Neural progenitor cell (in vitro differentiated cells): ENCODE measurements around the gene PPM1L. TPM values are rescaled to one million over a fixed set of nuclear protein-coding genes. Genes with fewer than 3 reads are reported as not detected.

Experiments used
- DNase-seq: peaks from one replicate; pipeline ENCODE4 v3.0.0-alpha.2; 2016; ENCODE audit warnings: low spot score
- H2AFZ ChIP-seq: fragments of 200-600 bp; sonication (generic); replicated peaks from 2 replicates; pipeline ENCODE4 v1.6.1; 2016; ENCODE audit warnings: antibody characterized with exemption
- H3F3A ChIP-seq: fragments of 200-600 bp; sonication (generic); 2 replicates; pipeline ENCODE4 v1.6.1; 2016; ENCODE audit warnings: antibody characterized with exemption, low read depth
- H3K27ac ChIP-seq: fragments of 200-600 bp; sonication (generic); 2 replicates; pipeline ENCODE4 v1.5.1; 2016; ENCODE audit warnings: mild to moderate bottlenecking
- H3K27me3 ChIP-seq: fragments of 200-600 bp; sonication (generic); 2 replicates; pipeline ENCODE4 v1.6.1; 2016; ENCODE audit warnings: mild to moderate bottlenecking, moderate library complexity
- H3K36me3 ChIP-seq: fragments of 200-600 bp; sonication (generic); 2 replicates; pipeline ENCODE4 v1.5.1; 2016
- H3K4me1 ChIP-seq: fragments of 200-600 bp; sonication (generic); 2 replicates; pipeline ENCODE4 v1.6.1; 2016; ENCODE audit warnings: mixed run types
- H3K4me2 ChIP-seq: fragments of 200-600 bp; sonication (generic); 2 replicates; pipeline ENCODE4 v1.6.1; 2016
- H3K4me3 ChIP-seq: fragments of 200-600 bp; sonication (generic); 2 replicates; pipeline ENCODE4 v1.5.1; 2016
- H3K79me2 ChIP-seq: fragments of 200-600 bp; sonication (generic); 2 replicates; pipeline ENCODE4 v1.6.1; 2016; ENCODE audit warnings: low read depth
- H3K9ac ChIP-seq: fragments of 200-600 bp; sonication (generic); 2 replicates; pipeline ENCODE4 v1.6.1; 2016
- H3K9me3 ChIP-seq: fragments of 200-600 bp; sonication (generic); 2 replicates; pipeline ENCODE4 v1.5.1; 2016; ENCODE audit warnings: low read depth
- H4K20me1 ChIP-seq: fragments of 200-600 bp; sonication (generic); 2 replicates; pipeline ENCODE4 v1.6.1; 2016; ENCODE audit warnings: low read depth
- H3K27ac Mint-ChIP-seq: 3 replicates; pipeline ENCODE4 v1.8.0; 2021; ENCODE audit warnings: mixed read lengths
- H3K27me3 Mint-ChIP-seq: 2 replicates; pipeline ENCODE4 v1.8.0; 2022; ENCODE audit warnings: low read depth, mild to moderate bottlenecking, inconsistent platforms, moderate library complexity, mixed read lengths; ENCODE audit not compliant: insufficient read depth
- H3K36me3 Mint-ChIP-seq: 3 replicates; pipeline ENCODE4 v1.8.0; 2021; ENCODE audit warnings: mixed read lengths
- H3K4me1 Mint-ChIP-seq: 3 replicates; pipeline ENCODE4 v1.8.0; 2021; ENCODE audit warnings: mixed read lengths
- H3K4me3 Mint-ChIP-seq: 3 replicates; pipeline ENCODE4 v1.8.0; 2021; ENCODE audit warnings: mild to moderate bottlenecking, moderate library complexity, mixed read lengths
- H3K9me3 Mint-ChIP-seq: 3 replicates; pipeline ENCODE4 v1.8.0; 2020; ENCODE audit warnings: mixed read lengths
- CTCF ChIP-seq: fragments of 200-600 bp; sonication (generic); IDR thresholded peaks from 2 replicates; pipeline ENCODE4 v1.5.1; 2017; ENCODE audit warnings: antibody characterized with exemption, mild to moderate bottlenecking
- EZH2 ChIP-seq: fragments of 200-600 bp; sonication (generic); IDR thresholded peaks from 2 replicates; pipeline ENCODE4 v1.6.1; 2017; ENCODE audit warnings: antibody characterized with exemption, mild to moderate bottlenecking, moderate library complexity
- EZH2phosphoT487 ChIP-seq: fragments of 200-600 bp; sonication (generic); IDR thresholded peaks from 2 replicates; pipeline ENCODE4 v1.6.1; 2017; ENCODE audit warnings: antibody characterized with exemption
- total RNA-seq: library from RNA; depleted of rRNA; stranded (reverse); fragments of >200 nt; gene quantifications from 2 replicates; pipeline ENCODE4 v1.2.3, GENCODE V29; 2015; ENCODE audit warnings: low replicate concordance

Gene PPM1L
- total RNA-seq, 1 donor from 2014 or later: 16.5 TPM

DNA sequence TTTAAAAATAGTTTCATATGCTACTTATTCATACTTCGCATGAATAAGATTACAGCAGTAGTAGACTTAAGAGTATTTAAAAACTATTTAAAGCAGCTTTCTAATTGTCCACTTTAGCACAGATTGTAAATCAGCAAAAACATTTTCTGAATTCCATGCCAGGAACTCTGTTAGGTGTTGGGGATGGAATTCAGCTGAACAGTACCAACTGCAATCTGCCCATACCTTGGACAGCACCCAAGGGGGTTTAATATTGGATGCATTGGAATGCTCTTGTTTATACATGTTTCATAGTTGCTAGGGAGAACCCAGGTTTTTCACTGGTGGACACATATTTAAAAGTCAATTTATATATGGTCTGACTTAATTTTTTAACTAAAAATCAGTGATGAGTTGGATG is 74.8 kb downstream of the PPM1L start:
- Histone ChIP-seq H3K9ac (no peak overlapping the region), H3K79me2 (peaks cover 12% of the 10 kb centered on the region), H3K27ac (no peak overlapping the region), H3F3A (no peaks in the 10 kb centered on the region), H3K36me3 (no peaks in the 10 kb centered on the region), H3K4me2 (no peak overlapping the region), H3K4me1 (peaks cover 11% of the 10 kb centered on the region), H3K9me3 (no peaks in the 10 kb centered on the region), H3K27me3 (no peaks in the 10 kb centered on the region), H2AFZ (no peak overlapping the region), H3K4me3 (no peak overlapping the region), H4K20me1 (peaks cover 12% of the 10 kb centered on the region)
- no peaks in the 10 kb centered on the region for H3K27me3 Mint-ChIP-seq
- no peak overlapping the region for H3K4me3 Mint-ChIP-seq
- TF ChIP-seq EZH2phosphoT487: no peak
- TF ChIP-seq EZH2: no peak
- no peak for TF ChIP-seq CTCF
- peaks cover 14% of the 10 kb centered on the region for H3K9me3 Mint-ChIP-seq
- no peaks in the 10 kb centered on the region for H3K36me3 Mint-ChIP-seq
- H3K27ac Mint-ChIP-seq: no peak overlapping the region
- DNase-seq: no peak
- H3K4me1 Mint-ChIP-seq: peaks cover 8% of the 10 kb centered on the region

DNA sequence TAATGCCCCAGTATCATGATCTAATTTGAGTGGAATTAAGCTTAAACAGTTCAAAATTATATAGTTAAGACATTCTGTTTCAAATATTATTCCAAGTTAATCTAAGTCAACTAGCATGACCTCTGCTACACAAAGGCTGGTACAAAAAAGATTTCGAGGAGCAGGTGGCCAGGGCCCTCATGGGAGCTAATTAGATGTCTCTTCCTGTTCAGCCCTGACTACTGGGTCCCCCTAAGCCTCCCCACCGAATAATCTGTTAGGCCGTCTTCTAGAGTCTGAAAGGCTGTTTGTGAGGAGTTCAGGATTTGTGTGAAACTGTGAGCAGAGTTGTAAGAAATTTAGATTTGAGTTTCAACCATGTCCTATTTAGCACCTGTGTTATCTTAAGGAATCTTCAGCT is 75.4 kb downstream of the PPM1L start:
- peaks cover 8% of the 10 kb centered on the region for H3K4me1 Mint-ChIP-seq
- Histone ChIP-seq H3K9ac (no peak overlapping the region), H3K4me1 (peaks cover 11% of the 10 kb centered on the region), H3F3A (no peaks in the 10 kb centered on the region), H3K36me3 (no peaks in the 10 kb centered on the region), H3K4me3 (no peak overlapping the region), H4K20me1 (peaks cover 12% of the 10 kb centered on the region), H3K27me3 (no peaks in the 10 kb centered on the region), H3K79me2 (peaks cover 8% of the 10 kb centered on the region), H3K27ac (no peak overlapping the region), H2AFZ (no peak overlapping the region), H3K9me3 (no peaks in the 10 kb centered on the region), H3K4me2 (no peak overlapping the region)
- no peaks in the 10 kb centered on the region for H3K36me3 Mint-ChIP-seq
- no peak for DNase-seq
- no peaks in the 10 kb centered on the region for H3K27me3 Mint-ChIP-seq
- peaks cover 14% of the 10 kb centered on the region for H3K9me3 Mint-ChIP-seq
- no peak overlapping the region for H3K27ac Mint-ChIP-seq
- no peak overlapping the region for H3K4me3 Mint-ChIP-seq
- no peak for TF ChIP-seq EZH2phosphoT487
- TF ChIP-seq EZH2: no peak
- no peak for TF ChIP-seq CTCF

GRCh38 chr3:160837394-160837980 is 81.5 kb downstream of the PPM1L start:
- no peak overlapping the region for H3K4me2 ChIP-seq

More at GRCh38 chr3:160837394-160837980, 81.5 kb downstream of the PPM1L start:
- Histone ChIP-seq H3K36me3 (no peaks in the 10 kb centered on the region), H3K79me2 (peaks cover 10% of the 10 kb centered on the region), H3K9me3 (no peaks in the 10 kb centered on the region), H3K4me1 (no peaks in the 10 kb centered on the region), H2AFZ (no peak overlapping the region), H3K4me3 (no peak overlapping the region), H3K9ac (no peak overlapping the region), H4K20me1 (no peaks in the 10 kb centered on the region), H3K27me3 (no peaks in the 10 kb centered on the region), H3F3A (no peaks in the 10 kb centered on the region), H3K27ac (no peak overlapping the region)
- Mint-ChIP-seq H3K4me1 (peaks cover 11% of the 10 kb centered on the region), H3K27me3 (no peaks in the 10 kb centered on the region), H3K4me3 (no peak overlapping the region), H3K27ac (no peak overlapping the region), H3K9me3 (peaks cover 20% of the 10 kb centered on the region), H3K36me3 (no peaks in the 10 kb centered on the region)
- TF ChIP-seq CTCF (no peak), EZH2phosphoT487 (no peak), EZH2 (no peak)
- DNase-seq: no peak
